AG20443 (cell line): ENCODE measurements around the gene CDC42EP4.

Experiments used
- DNase-seq: peaks from one replicate; pipeline ENCODE4 v3.0.0; 2012; ENCODE audit warnings: low spot score, mixed read lengths

The CDC42EP4 gene

GRCh38 chr17:73300392-73300791 lies 11.4 kb downstream of the CDC42EP4 start:
- no peak for DNase-seq

- DNase-seq = no peak
Measured at GRCh38 chr17:73297934-73298861, 13.6 kb downstream of the CDC42EP4 start.

GRCh38 chr17:73293480-73293911 lies 18.3 kb downstream of the CDC42EP4 start:
- peak; percentile 83 for DNase-seq

GRCh38 chr17:73293031-73293430 lies 18.8 kb downstream of the CDC42EP4 start:
- no peak for DNase-seq

- DNase-seq = peak; percentile 51
Measured at GRCh38 chr17:73292031-73292531, 19.7 kb downstream of the CDC42EP4 start.

GRCh38 chr17:73291260-73291801 lies 20.5 kb downstream of the CDC42EP4 start:
- peak; percentile 95 for DNase-seq

GRCh38 chr17:73290399-73291259 lies 21.2 kb downstream of the CDC42EP4 start:
- no peak for DNase-seq

GRCh38 chr17:73289549-73290254 lies 22.1 kb downstream of the CDC42EP4 start:
- DNase-seq = no peak

GRCh38 chr17:73288534-73289302 lies 23.1 kb downstream of the CDC42EP4 start:
- no peak for DNase-seq

GRCh38 chr17:73286863-73287296 lies 24.9 kb downstream of the CDC42EP4 start:
- no peak for DNase-seq

- DNase-seq = no peak
Measured at GRCh38 chr17:73285916-73286862, 25.6 kb downstream of the CDC42EP4 start.

GRCh38 chr17:73285603-73285908 lies 26.2 kb downstream of the CDC42EP4 start:
- no peak for DNase-seq

GRCh38 chr17:73284906-73285602 lies 26.7 kb downstream of the CDC42EP4 start:
- DNase-seq = no peak

- DNase-seq = no peak
Measured at GRCh38 chr17:73284354-73284753, 27.4 kb downstream of the CDC42EP4 start.

GRCh38 chr17:73283841-73284282 lies 27.9 kb downstream of the CDC42EP4 start:
- DNase-seq = no peak

GRCh38 chr17:73283250-73283649 lies 28.6 kb downstream of the CDC42EP4 start:
- no peak for DNase-seq

GRCh38 chr17:73282629-73283028 lies 29.2 kb downstream of the CDC42EP4 start:
- no peak for DNase-seq

GRCh38 chr17:73281928-73282327 lies 29.9 kb downstream of the CDC42EP4 start:
- no peak for DNase-seq

GRCh38 chr17:73280191-73280590 lies 31.6 kb downstream of the CDC42EP4 start:
- DNase-seq = no peak
